Measurements from ENCODE around the gene COX6B2. TPM values are rescaled to one million over a fixed set of nuclear protein-coding genes. Genes with fewer than 3 reads are reported as not detected.

Gene COX6B2
- total and polyA plus RNA-seq, 2 donors (not counting 1 experiment from before 2014, with no cell fraction given), result 0.14 to 0.17 TPM

DNA sequence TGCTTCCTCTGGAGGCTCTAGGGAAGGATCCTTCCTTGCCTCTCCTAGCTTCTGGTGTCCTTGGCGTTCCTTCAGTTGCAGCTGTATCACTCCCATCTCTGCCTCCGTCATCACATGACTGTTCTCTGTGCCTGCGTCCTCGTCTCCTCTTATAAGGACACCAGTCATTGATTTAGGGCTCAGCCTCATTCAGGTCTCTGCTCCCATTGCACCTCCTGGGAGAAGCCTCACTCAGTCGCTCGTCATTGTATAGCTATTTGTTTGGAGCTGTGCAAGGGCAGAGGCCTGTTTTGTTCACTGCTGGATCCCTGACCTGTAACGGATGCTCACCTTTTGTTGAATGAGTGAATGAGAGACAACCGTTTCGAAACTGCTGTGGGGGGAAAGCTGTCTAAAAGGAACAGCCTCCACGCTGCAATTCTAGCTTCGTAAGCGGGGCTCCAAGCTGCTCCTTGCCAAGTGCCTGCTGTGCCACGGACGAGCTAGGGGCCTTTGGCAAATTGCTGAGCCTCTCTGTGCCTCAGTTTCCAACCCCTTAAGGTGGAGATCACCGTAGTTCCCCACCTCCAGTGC, 53.5 kb downstream of the COX6B2 start:
- Histone ChIP-seq H3K36me3 (ENCODE audit: control insufficient read depth, insufficient read depth, low read length) (peaks cover 2% of the 10 kb centered on the region), H2AFZ (ENCODE audit: low read length) (no peak overlapping the region), H3K4me3 (replicated peaks in 1 of 4; ENCODE audit: control extremely low read depth in 1 of 4, insufficient read depth in 1 of 4, low read depth in 3 of 4, low read length in 4 of 4) (no peak overlapping the region), H3K9me3 (ENCODE audit: control insufficient read depth, insufficient read depth, low read depth, low read length) (no peaks in the 10 kb centered on the region), H3K79me2 (ENCODE audit: control insufficient read depth, insufficient read depth, low read length) (no peaks in the 10 kb centered on the region), H3K4me1 (ENCODE audit: control insufficient read depth, extremely low read depth, insufficient read depth, low read length) (peaks cover 2% of the 10 kb centered on the region), H4K20me1 (ENCODE audit: control insufficient read depth, extremely low read depth, insufficient read depth, low read length) (no peaks in the 10 kb centered on the region), H3K27ac (ENCODE audit: insufficient read depth, low read length) (no peak overlapping the region), H3K4me2 (ENCODE audit: extremely low read depth, insufficient read depth, low read length) (no peak overlapping the region), H3K27me3 (ENCODE audit: control insufficient read depth, insufficient read depth, low read length) (no peaks in the 10 kb centered on the region), H3K9ac (ENCODE audit: insufficient read depth, low read length) (no peak overlapping the region)
- TF ChIP-seq, protein P1, sequence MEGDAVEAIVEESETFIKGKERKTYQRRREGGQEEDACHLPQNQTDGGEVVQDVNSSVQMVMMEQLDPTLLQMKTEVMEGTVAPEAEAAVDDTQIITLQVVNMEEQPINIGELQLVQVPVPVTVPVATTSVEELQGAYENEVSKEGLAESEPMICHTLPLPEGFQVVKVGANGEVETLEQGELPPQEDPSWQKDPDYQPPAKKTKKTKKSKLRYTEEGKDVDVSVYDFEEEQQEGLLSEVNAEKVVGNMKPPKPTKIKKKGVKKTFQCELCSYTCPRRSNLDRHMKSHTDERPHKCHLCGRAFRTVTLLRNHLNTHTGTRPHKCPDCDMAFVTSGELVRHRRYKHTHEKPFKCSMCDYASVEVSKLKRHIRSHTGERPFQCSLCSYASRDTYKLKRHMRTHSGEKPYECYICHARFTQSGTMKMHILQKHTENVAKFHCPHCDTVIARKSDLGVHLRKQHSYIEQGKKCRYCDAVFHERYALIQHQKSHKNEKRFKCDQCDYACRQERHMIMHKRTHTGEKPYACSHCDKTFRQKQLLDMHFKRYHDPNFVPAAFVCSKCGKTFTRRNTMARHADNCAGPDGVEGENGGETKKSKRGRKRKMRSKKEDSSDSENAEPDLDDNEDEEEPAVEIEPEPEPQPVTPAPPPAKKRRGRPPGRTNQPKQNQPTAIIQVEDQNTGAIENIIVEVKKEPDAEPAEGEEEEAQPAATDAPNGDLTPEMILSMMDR (conservative IDR thresholded peaks at IDR 0.05 in 1 of 2, IDR thresholded peaks at IDR 0.05 in 1 of 2; ENCODE audit: low read depth in 1 of 2, low read length in 2 of 2), result no peak
- TF ChIP-seq EZH2 (IDR thresholded peaks at IDR 0.05; ENCODE audit: low read length, missing control alignments), result no peak
- no peak for DNase-seq (ENCODE audit: low read depth in 2 of 2)

DNA sequence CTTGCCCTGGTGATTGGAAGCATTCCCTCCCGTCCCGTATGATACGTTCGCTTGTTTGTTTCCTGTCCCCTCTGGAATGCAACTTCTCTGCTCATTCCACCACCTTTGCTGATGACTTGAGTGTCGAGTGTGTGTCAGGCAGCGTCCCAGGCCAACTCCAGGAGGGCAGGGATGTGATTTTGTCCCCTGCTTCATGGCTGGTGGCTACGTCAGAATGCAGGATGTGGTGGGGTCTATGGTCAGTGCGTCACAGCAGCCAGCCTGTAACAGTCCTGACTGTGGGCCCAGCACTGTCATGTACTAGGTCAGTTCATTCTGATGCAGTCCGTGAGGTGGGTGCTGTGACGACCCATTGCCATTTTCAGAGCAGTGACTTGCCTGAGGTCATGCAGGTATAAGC, 54.5 kb downstream of the COX6B2 start:
- peaks cover 2% of the 10 kb centered on the region for H3K4me1 ChIP-seq (ENCODE audit: control insufficient read depth, extremely low read depth, insufficient read depth, low read length)
- H3K9me3 ChIP-seq (ENCODE audit: control insufficient read depth, insufficient read depth, low read depth, low read length), result no peaks in the 10 kb centered on the region

More for the DNA sequence above, 54.5 kb downstream of the COX6B2 start:
- no peak overlapping the region for H3K27ac ChIP-seq (ENCODE audit: insufficient read depth, low read length)
- H3K36me3 ChIP-seq (ENCODE audit: control insufficient read depth, insufficient read depth, low read length), result peaks cover 2% of the 10 kb centered on the region
- H2AFZ ChIP-seq (ENCODE audit: low read length), result no peak overlapping the region
- no peaks in the 10 kb centered on the region for H3K27me3 ChIP-seq (ENCODE audit: control insufficient read depth, insufficient read depth, low read length)
- H4K20me1 ChIP-seq (ENCODE audit: control insufficient read depth, extremely low read depth, insufficient read depth, low read length), result no peaks in the 10 kb centered on the region
- no peak overlapping the region for H3K9ac ChIP-seq (ENCODE audit: insufficient read depth, low read length)
- H3K4me2 ChIP-seq (ENCODE audit: extremely low read depth, insufficient read depth, low read length), result no peak overlapping the region
- no peak for TF ChIP-seq EZH2 (IDR thresholded peaks at IDR 0.05; ENCODE audit: low read length, missing control alignments)
- TF ChIP-seq, protein P1 (conservative IDR thresholded peaks at IDR 0.05 in 1 of 2, IDR thresholded peaks at IDR 0.05 in 1 of 2; ENCODE audit: low read depth in 1 of 2, low read length in 2 of 2), result no peak
- no peak overlapping the region for H3K4me3 ChIP-seq (replicated peaks in 1 of 4; ENCODE audit: control extremely low read depth in 1 of 4, insufficient read depth in 1 of 4, low read depth in 3 of 4, low read length in 4 of 4)
- H3K79me2 ChIP-seq (ENCODE audit: control insufficient read depth, insufficient read depth, low read length), result no peaks in the 10 kb centered on the region
- DNase-seq (ENCODE audit: low read depth in 2 of 2), result no peak

Other genes starting within 250 kb of the COX6B2 start
- gene PPP1R12C, start 237.1 kb downstream of the COX6B2 start, total RNA-seq, result 25.2 and 32.9 TPM in 2 replicates
- gene PPP1R12C, start 237.1 kb downstream of the COX6B2 start, polyA plus RNA-seq, result 26.0 and 27.6 TPM in 2 replicates
- gene TNNT1, start 205.5 kb downstream of the COX6B2 start, total RNA-seq, result 7.4 and 10.4 TPM in 2 replicates
- 1.4 and 1.7 TPM in 2 replicates for gene TNNT1, start 205.5 kb downstream of the COX6B2 start, polyA plus RNA-seq
- not detected in 2 replicates for gene TNNI3, start 197.0 kb downstream of the COX6B2 start, total RNA-seq
- gene TNNI3, start 197.0 kb downstream of the COX6B2 start, polyA plus RNA-seq, result not detected in 2 replicates
- under 0.01 and 0.17 TPM in 2 replicates for gene DNAAF3, start 188.1 kb downstream of the COX6B2 start, total RNA-seq
- 0.16 and 0.18 TPM in 2 replicates for gene DNAAF3, start 188.1 kb downstream of the COX6B2 start, polyA plus RNA-seq
- gene SYT5, start 174.4 kb downstream of the COX6B2 start, total RNA-seq, result 0.50 TPM in 1 of 2 replicates, not detected in the other
- gene SYT5, start 174.4 kb downstream of the COX6B2 start, polyA plus RNA-seq, result 0.05 and 0.08 TPM in 2 replicates
- 7.7 and 19.5 TPM in 2 replicates for gene PTPRH, start 145.2 kb downstream of the COX6B2 start, total RNA-seq
- 2.5 and 4.4 TPM in 2 replicates for gene PTPRH, start 145.2 kb downstream of the COX6B2 start, polyA plus RNA-seq
- gene TMEM86B, start 126.0 kb downstream of the COX6B2 start, total RNA-seq, result 1.3 TPM in 2 replicates
- gene TMEM86B, start 126.0 kb downstream of the COX6B2 start, polyA plus RNA-seq, result 0.34 and 0.62 TPM in 2 replicates
- gene PPP6R1, start 95.7 kb downstream of the COX6B2 start, total RNA-seq, result 19.3 and 34.0 TPM in 2 replicates
- gene PPP6R1, start 95.7 kb downstream of the COX6B2 start, polyA plus RNA-seq, result 28.5 and 43.1 TPM in 2 replicates
- gene HSPBP1, start 74.6 kb downstream of the COX6B2 start, total RNA-seq, result 19.8 and 21.5 TPM in 2 replicates
- gene HSPBP1, start 74.6 kb downstream of the COX6B2 start, polyA plus RNA-seq, result 12.5 and 15.8 TPM in 2 replicates
- gene BRSK1, start 70.7 kb downstream of the COX6B2 start, total RNA-seq, result 3.9 and 5.1 TPM in 2 replicates
- gene BRSK1, start 70.7 kb downstream of the COX6B2 start, polyA plus RNA-seq, result 5.1 and 8.4 TPM in 2 replicates
- gene TMEM150B, start 29.4 kb downstream of the COX6B2 start, total RNA-seq, result not detected in 2 replicates
- gene TMEM150B, start 29.4 kb downstream of the COX6B2 start, polyA plus RNA-seq, result not detected in 2 replicates
- gene KMT5C, start 14.8 kb downstream of the COX6B2 start, total RNA-seq, result 4.1 and 4.6 TPM in 2 replicates
- 1.9 and 2.5 TPM in 2 replicates for gene KMT5C, start 14.8 kb downstream of the COX6B2 start, polyA plus RNA-seq
- not detected in 2 replicates for gene GARIN5B, start 8.5 kb upstream of the COX6B2 start, total RNA-seq
- gene GARIN5B, start 8.5 kb upstream of the COX6B2 start, polyA plus RNA-seq, result not detected in 2 replicates
- gene IL11, start 15.7 kb upstream of the COX6B2 start, total RNA-seq, result 0.66 and 1.0 TPM in 2 replicates
- gene IL11, start 15.7 kb upstream of the COX6B2 start, polyA plus RNA-seq, result 1.2 and 1.3 TPM in 2 replicates
- gene TMEM190, start 22.1 kb upstream of the COX6B2 start, total RNA-seq, result not detected in 2 replicates
- 0.14 TPM in 1 of 2 replicates, not detected in the other for gene TMEM190, start 22.1 kb upstream of the COX6B2 start, polyA plus RNA-seq
- 0.26 and 0.33 TPM in 2 replicates for gene TMEM238, start 29.6 kb upstream of the COX6B2 start, total RNA-seq
- gene TMEM238, start 29.6 kb upstream of the COX6B2 start, polyA plus RNA-seq, result not detected in 2 replicates
- 146 and 168 TPM in 2 replicates for gene RPL28, start 31.2 kb upstream of the COX6B2 start, total RNA-seq
- gene RPL28, start 31.2 kb upstream of the COX6B2 start, polyA plus RNA-seq, result 548 and 665 TPM in 2 replicates
- gene UBE2S, start 53.1 kb upstream of the COX6B2 start, total RNA-seq, result 37.5 and 41.0 TPM in 2 replicates
- 25.4 and 74.6 TPM in 2 replicates for gene UBE2S, start 53.1 kb upstream of the COX6B2 start, polyA plus RNA-seq
- not detected in 2 replicates for gene SHISA7, start 88.6 kb upstream of the COX6B2 start, total RNA-seq
- gene SHISA7, start 88.6 kb upstream of the COX6B2 start, polyA plus RNA-seq, result not detected in 2 replicates
- 34.2 and 35.5 TPM in 2 replicates for gene ISOC2, start 106.9 kb upstream of the COX6B2 start, total RNA-seq
- 24.8 and 27.7 TPM in 2 replicates for gene ISOC2, start 106.9 kb upstream of the COX6B2 start, polyA plus RNA-seq
- not detected in 2 replicates for gene C19orf85, start 110.0 kb upstream of the COX6B2 start, total RNA-seq
- not detected in 2 replicates for gene C19orf85, start 110.0 kb upstream of the COX6B2 start, polyA plus RNA-seq
- gene ZNF628, start 121.9 kb upstream of the COX6B2 start, total RNA-seq, result 0.77 and 1.3 TPM in 2 replicates
- 0.49 and 0.86 TPM in 2 replicates for gene ZNF628, start 121.9 kb upstream of the COX6B2 start, polyA plus RNA-seq
- gene NAT14, start 130.5 kb upstream of the COX6B2 start, total RNA-seq, result 12.1 and 18.2 TPM in 2 replicates
- gene NAT14, start 130.5 kb upstream of the COX6B2 start, polyA plus RNA-seq, result 18.3 and 19.3 TPM in 2 replicates
- 19.3 and 19.7 TPM in 2 replicates for gene SSC5D, start 133.7 kb upstream of the COX6B2 start, total RNA-seq
- gene SSC5D, start 133.7 kb upstream of the COX6B2 start, polyA plus RNA-seq, result 2.1 and 3.0 TPM in 2 replicates
- not detected in 2 replicates for gene SBK2, start 182.4 kb upstream of the COX6B2 start, total RNA-seq
- not detected in 2 replicates for gene SBK2, start 182.4 kb upstream of the COX6B2 start, polyA plus RNA-seq
- 0.26 and 0.66 TPM in 2 replicates for gene SBK3, start 190.8 kb upstream of the COX6B2 start, total RNA-seq
- gene SBK3, start 190.8 kb upstream of the COX6B2 start, polyA plus RNA-seq, result not detected in 2 replicates
- gene ZNF579, start 226.1 kb upstream of the COX6B2 start, total RNA-seq, result 3.3 and 5.4 TPM in 2 replicates
- gene ZNF579, start 226.1 kb upstream of the COX6B2 start, polyA plus RNA-seq, result 4.2 and 5.0 TPM in 2 replicates
- gene FIZ1, start 244.8 kb upstream of the COX6B2 start, total RNA-seq, result 2.3 TPM in 2 replicates
- gene FIZ1, start 244.8 kb upstream of the COX6B2 start, polyA plus RNA-seq, result 1.8 and 2.7 TPM in 2 replicates
- 13.4 and 16.8 TPM in 2 replicates for gene ZNF524, start 245.6 kb upstream of the COX6B2 start, total RNA-seq
- 2.4 and 2.6 TPM in 2 replicates for gene ZNF524, start 245.6 kb upstream of the COX6B2 start, polyA plus RNA-seq